LNCAP (cell line): ENCODE data around the gene LSM14A.

Experiments used
- CTCF ChIP-seq: fragments of 450-650 bp; IDR thresholded peaks from 2 replicates; pipeline ENCODE4 v1.5.1; 2017; ENCODE audit warnings: mild to moderate bottlenecking

LSM14A gene

GRCh38 chr19:34244611-34245299, 72.5 kb downstream of the LSM14A start:
- no peak for TF ChIP-seq CTCF

GRCh38 chr19:34246340-34246739, 74.0 kb downstream of the LSM14A start:
- no peak for TF ChIP-seq CTCF

- TF ChIP-seq CTCF: no peak
Observed at GRCh38 chr19:34248941-34249340, 76.6 kb downstream of the LSM14A start.

GRCh38 chr19:34254046-34254697, 81.9 kb downstream of the LSM14A start, which contains the start of gene GARRE1:
GARRE1 (plus strand) TSS chr19:34254554; CDS start chr19:34300474, 45,920 bp downstream.
- TF ChIP-seq CTCF: no peak

- TF ChIP-seq CTCF: no peak
Observed at GRCh38 chr19:34254698-34255432, 82.6 kb downstream of the LSM14A start.

- no peak for TF ChIP-seq CTCF
Observed at GRCh38 chr19:34255546-34255945, 83.2 kb downstream of the LSM14A start.

GRCh38 chr19:34256835-34257558, 84.7 kb downstream of the LSM14A start:
- no peak for TF ChIP-seq CTCF
